BE2C (cell line): ENCODE data around the gene CSMD2.

ENCODE experiments used
- DNase-seq: peaks from one replicate; pipeline ENCODE4 v3.0.0-alpha.2; 2020
- H3K27me3 ChIP-seq: fragments of 250-450 bp; sonication (Bioruptor Pico); 2 replicates; pipeline ENCODE4 v1.5.1; 2020; ENCODE audit warnings: mild to moderate bottlenecking
- H3K36me3 ChIP-seq: fragments of 250-450 bp; sonication (Bioruptor Pico); 2 replicates; pipeline ENCODE4 v1.5.1; 2020; ENCODE audit warnings: mild to moderate bottlenecking
- H3K4me1 ChIP-seq: fragments of 250-450 bp; sonication (Bioruptor Pico); 2 replicates; pipeline ENCODE4 v1.5.1; 2020
- H3K4me3 ChIP-seq: 2 replicates; pipeline ENCODE4 v1.5.1; 2011; ENCODE audit warnings: low read depth, low read length
- H3K9me3 ChIP-seq: fragments of 250-450 bp; sonication (Bioruptor Pico); 2 replicates; pipeline ENCODE4 v1.5.1; 2020
- TF ChIP-seq, protein P1 (sequence below): IDR thresholded peaks from 2 replicates; pipeline ENCODE4 v1.5.1; 2012; ENCODE audit warnings: mild to moderate bottlenecking, low read depth, low read length

CSMD2 gene

DNA sequence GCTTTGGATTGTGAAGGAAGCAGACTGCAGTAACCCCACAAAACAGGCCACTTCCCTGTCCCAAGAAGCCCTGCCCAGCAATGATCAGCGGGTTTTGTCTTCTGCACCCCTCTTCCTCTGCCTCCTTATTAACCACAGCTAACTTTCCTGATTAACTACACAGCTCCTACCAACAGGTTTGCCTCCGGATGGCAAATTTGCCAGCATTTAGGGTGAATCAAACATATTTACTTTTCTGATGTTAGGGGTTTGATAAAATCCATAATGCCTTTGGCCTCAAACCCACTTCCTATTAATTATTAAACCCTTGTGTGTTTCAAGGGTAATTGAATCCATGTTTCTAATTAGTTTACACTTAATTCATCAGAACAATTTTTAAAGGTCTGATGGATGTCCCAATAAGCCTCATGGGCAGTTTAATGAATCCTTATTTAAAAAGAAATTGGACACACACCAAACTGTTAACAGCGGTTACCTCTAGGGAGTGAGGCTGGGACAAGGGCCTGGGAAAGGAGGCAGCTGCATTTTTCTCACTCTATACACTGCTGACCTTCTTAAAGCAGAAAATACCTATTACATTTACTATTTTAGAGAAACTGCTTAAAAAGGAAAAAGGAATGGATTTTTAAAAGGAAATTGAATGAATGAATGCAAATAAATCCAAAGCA, 91.9 kb downstream of the CSMD2 start:
- H3K36me3 ChIP-seq, result no peaks in the 10 kb centered on the region
- H3K4me1 ChIP-seq, result no peaks in the 10 kb centered on the region
- H3K27me3 ChIP-seq, result no peaks in the 10 kb centered on the region
- DNase-seq, result no peak
- TF ChIP-seq, protein P1, sequence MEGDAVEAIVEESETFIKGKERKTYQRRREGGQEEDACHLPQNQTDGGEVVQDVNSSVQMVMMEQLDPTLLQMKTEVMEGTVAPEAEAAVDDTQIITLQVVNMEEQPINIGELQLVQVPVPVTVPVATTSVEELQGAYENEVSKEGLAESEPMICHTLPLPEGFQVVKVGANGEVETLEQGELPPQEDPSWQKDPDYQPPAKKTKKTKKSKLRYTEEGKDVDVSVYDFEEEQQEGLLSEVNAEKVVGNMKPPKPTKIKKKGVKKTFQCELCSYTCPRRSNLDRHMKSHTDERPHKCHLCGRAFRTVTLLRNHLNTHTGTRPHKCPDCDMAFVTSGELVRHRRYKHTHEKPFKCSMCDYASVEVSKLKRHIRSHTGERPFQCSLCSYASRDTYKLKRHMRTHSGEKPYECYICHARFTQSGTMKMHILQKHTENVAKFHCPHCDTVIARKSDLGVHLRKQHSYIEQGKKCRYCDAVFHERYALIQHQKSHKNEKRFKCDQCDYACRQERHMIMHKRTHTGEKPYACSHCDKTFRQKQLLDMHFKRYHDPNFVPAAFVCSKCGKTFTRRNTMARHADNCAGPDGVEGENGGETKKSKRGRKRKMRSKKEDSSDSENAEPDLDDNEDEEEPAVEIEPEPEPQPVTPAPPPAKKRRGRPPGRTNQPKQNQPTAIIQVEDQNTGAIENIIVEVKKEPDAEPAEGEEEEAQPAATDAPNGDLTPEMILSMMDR, result no peak
- no peaks in the 10 kb centered on the region for H3K9me3 ChIP-seq
- no peak overlapping the region for H3K4me3 ChIP-seq

DNA sequence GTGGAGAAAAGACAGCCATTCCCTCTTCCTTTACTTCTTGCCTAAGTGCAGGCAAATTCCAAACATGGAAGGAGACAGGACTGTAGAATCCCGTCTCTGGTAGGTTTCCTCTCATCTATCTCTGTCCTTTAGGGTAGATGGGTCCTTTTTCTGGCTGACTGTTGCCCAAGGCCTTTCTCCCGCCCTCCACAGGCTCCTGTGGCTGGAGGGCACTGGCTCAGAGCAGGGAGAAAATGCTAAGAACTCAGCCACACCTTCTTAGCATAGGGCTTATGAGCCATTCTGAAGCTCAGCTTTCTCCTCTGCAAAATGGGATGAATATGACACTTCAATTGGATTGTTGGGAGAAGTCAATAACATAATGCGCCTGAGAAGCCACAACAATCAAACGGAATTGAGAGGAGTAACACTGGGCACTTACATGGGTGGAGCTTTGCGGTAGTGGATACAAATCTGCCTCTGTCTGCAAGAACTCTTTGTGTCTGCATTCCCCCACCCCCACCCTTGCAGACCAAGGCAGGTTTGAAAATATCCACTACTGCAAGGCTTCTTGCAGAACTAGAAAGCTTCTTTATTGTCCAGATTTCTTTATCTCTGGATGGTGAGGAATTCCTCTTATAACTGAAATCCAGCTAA, 94.7 kb downstream of the CSMD2 start:
- TF ChIP-seq, protein P1, result no peak
- H3K27me3 ChIP-seq, result no peaks in the 10 kb centered on the region

DNA sequence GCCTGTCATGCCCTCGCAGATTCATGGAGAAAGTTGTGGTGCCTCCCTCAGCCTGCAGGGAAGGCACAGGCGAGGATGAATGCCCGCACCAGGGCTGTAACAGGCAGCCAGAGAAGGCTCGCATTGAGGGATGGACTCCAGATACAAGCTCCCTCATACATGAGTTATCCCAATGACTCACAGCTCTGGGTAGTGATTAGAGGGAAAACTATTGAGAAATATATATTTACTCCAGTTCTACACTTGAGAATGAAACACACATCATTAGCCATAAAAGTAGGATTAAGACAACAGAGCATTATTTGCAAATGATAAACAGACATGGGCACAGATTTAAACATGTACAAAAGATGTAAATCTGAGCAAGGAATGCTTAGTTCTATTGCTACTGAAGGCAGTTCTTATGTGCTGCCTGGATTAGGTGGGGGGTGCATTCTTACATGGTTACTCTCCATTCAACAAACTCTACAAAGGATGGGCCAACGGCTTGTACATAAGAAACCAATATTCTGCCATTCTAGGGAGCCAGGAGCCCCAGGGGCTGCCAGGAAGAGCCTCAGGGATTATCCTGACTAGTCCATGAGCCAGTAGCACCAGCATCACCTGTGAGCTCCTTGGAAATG, 97.9 kb downstream of the CSMD2 start:
- DNase-seq, result no peak
- H3K4me1 ChIP-seq, result no peaks in the 10 kb centered on the region
- H3K27me3 ChIP-seq, result no peaks in the 10 kb centered on the region
- no peak overlapping the region for H3K4me3 ChIP-seq
- H3K36me3 ChIP-seq, result no peaks in the 10 kb centered on the region
- TF ChIP-seq, protein P1, result no peak
- H3K9me3 ChIP-seq, result no peaks in the 10 kb centered on the region

More for the DNA sequence above, 94.7 kb downstream of the CSMD2 start:
- DNase-seq, result no peak
- Histone ChIP-seq H3K4me1 (no peaks in the 10 kb centered on the region), H3K36me3 (no peaks in the 10 kb centered on the region), H3K9me3 (no peaks in the 10 kb centered on the region), H3K4me3 (no peak overlapping the region)

DNA sequence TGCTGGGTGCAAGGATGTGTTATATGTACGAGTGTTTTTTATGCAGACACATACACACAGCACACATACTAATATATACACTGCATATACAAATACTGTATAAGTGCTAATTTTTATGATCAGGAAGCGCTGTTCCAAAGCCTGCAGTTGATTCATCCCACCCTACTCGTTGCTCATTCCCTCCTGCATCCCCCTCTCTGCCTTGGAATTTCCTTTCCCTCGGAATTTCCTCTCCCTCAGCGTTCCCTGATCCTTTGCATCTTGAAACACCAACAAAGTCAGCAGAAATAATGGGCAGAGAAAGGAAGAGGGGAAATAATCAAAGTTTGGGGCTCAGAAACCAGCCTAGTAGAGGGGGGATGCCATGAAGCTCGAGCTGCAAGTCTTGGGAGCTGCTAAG, 98.9 kb downstream of the CSMD2 start:
- no peak for DNase-seq
- no peaks in the 10 kb centered on the region for H3K27me3 ChIP-seq

DNA sequence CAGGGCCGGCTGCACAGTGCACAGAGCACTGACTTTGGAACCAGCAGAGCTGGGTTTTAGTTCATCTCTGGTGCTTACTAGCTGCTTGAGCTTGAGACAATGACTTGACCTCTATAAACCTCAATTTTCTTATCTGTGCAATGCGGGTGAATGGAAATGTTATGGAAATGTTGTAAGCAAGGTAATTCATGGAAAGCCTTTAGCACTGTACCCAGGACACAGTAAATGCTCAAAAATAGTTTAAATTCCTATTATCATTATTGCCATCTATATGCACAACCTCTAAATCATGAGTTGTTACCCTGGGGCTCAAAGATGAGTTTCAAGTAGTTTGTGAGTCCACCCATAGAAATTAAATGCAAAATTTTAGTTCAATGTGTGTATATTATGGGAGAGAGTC, 99.5 kb downstream of the CSMD2 start:
- Histone ChIP-seq H3K27me3 (no peaks in the 10 kb centered on the region), H3K4me1 (no peaks in the 10 kb centered on the region), H3K4me3 (no peak overlapping the region), H3K9me3 (no peaks in the 10 kb centered on the region), H3K36me3 (no peaks in the 10 kb centered on the region)
- TF ChIP-seq, protein P1, result no peak
- no peak for DNase-seq

More for the DNA sequence above, 98.9 kb downstream of the CSMD2 start:
- Histone ChIP-seq H3K4me3 (no peak overlapping the region), H3K36me3 (no peaks in the 10 kb centered on the region), H3K9me3 (no peaks in the 10 kb centered on the region), H3K4me1 (no peaks in the 10 kb centered on the region)
- TF ChIP-seq, protein P1, result no peak
